NCI-H2227 (cell line): ENCODE measurements around the gene RRP1.
"Not testable (repeated sequence)": the region's sequence is repeated elsewhere in the genome, so short reads cannot be mapped to it uniquely, and the experiment has no call there.

Experiments used
- DNase-seq: peaks from one replicate; lab custom pipeline; 2025; ENCODE audit not compliant: unreplicated experiment; lab: John Stamatoyannopoulos, UW

The RRP1 gene

GRCh38 chr21:43816611-43817071, 27.3 kb downstream of the RRP1 start:
- DNase-seq: no peak

- DNase-seq: no peak
Measured at GRCh38 chr21:43817157-43818086, 28.0 kb downstream of the RRP1 start.

GRCh38 chr21:43818685-43819084, 29.3 kb downstream of the RRP1 start:
- DNase-seq: no peak

GRCh38 chr21:43819511-43820405, 30.4 kb downstream of the RRP1 start:
- DNase-seq: no peak

GRCh38 chr21:43820466-43820865, 31.1 kb downstream of the RRP1 start:
- no peak for DNase-seq

- DNase-seq: not testable (repeated sequence)
Measured at GRCh38 chr21:43822166-43822565, 32.8 kb downstream of the RRP1 start.

GRCh38 chr21:43822741-43823140, 33.4 kb downstream of the RRP1 start:
- not testable (repeated sequence) for DNase-seq

- no peak for DNase-seq
Measured at GRCh38 chr21:43824333-43825241, 35.2 kb downstream of the RRP1 start.

- DNase-seq: no peak
Measured at GRCh38 chr21:43825242-43825935, 36.0 kb downstream of the RRP1 start.

- DNase-seq: no peak
Measured at GRCh38 chr21:43825936-43826622, 36.7 kb downstream of the RRP1 start.

GRCh38 chr21:43826623-43826974, 37.2 kb downstream of the RRP1 start:
- no peak for DNase-seq

- DNase-seq: no peak
Measured at GRCh38 chr21:43827015-43827611, 37.7 kb downstream of the RRP1 start.

GRCh38 chr21:43829161-43829560, 39.8 kb downstream of the RRP1 start:
- DNase-seq: no peak

- no peak for DNase-seq
Measured at GRCh38 chr21:43829575-43830119, 40.3 kb downstream of the RRP1 start.

- no peak for DNase-seq
Measured at GRCh38 chr21:43832158-43832550, 42.8 kb downstream of the RRP1 start.

GRCh38 chr21:43832648-43833047, 43.3 kb downstream of the RRP1 start:
- no peak for DNase-seq

- no peak for DNase-seq
Measured at GRCh38 chr21:43834146-43834905, 44.9 kb downstream of the RRP1 start.

- DNase-seq: no peak
Measured at GRCh38 chr21:43835050-43835449, 45.7 kb downstream of the RRP1 start.
